Liver (tissue), 9 donors: ENCODE measurements around the gene PHEX. TPM values are rescaled to one million over a fixed set of nuclear protein-coding genes. Genes with fewer than 3 reads are reported as not detected.

Experiments used
- DNase-seq: peaks from one replicate; pipeline ENCODE4 v3.0.0-alpha.2; 2017; ENCODE audit warnings: low spot score
- H3K27ac ChIP-seq, 2 donors: one replicate each; pipeline ENCODE4 v1.7.0; 2013; ENCODE audit warnings: inconsistent platforms in 2 of 2, low read length in 2 of 2, control low read depth in 1 of 2, low read depth in 1 of 2, mild to moderate bottlenecking in 1 of 2
- H3K27me3 ChIP-seq, 4 donors: one replicate each; pipeline versions ENCODE4 v1.6.1 to v1.7.0; 2013; ENCODE audit warnings: low read length in 3 of 4, inconsistent platforms in 1 of 4, mild to moderate bottlenecking in 1 of 4, moderate library complexity in 1 of 4; ENCODE audit not compliant: control insufficient read depth in 4 of 4, insufficient read depth in 4 of 4
- H3K36me3 ChIP-seq, 4 donors: one replicate each; pipeline versions ENCODE4 v1.6.1 to v1.7.0; 2013; ENCODE audit warnings: low read length in 3 of 4, mild to moderate bottlenecking in 3 of 4, low read depth in 1 of 4, moderate library complexity in 1 of 4; ENCODE audit not compliant: control insufficient read depth in 4 of 4, insufficient read depth in 3 of 4
- H3K4me1 ChIP-seq, 4 donors: one replicate each; pipeline versions ENCODE4 v1.6.1 to v1.7.0; 2013; ENCODE audit warnings: low read length in 3 of 4, mild to moderate bottlenecking in 3 of 4, moderate library complexity in 1 of 4; ENCODE audit not compliant: control insufficient read depth in 4 of 4, insufficient read depth in 4 of 4
- H3K4me3 ChIP-seq, 3 donors: one replicate each; pipeline versions ENCODE4 v1.6.1 to v1.7.0; 2013; ENCODE audit warnings: low read length in 3 of 3, control low read depth in 1 of 3, low read depth in 1 of 3, mild to moderate bottlenecking in 1 of 3
- H3K9ac ChIP-seq, 2 donors: one replicate each; pipeline ENCODE4 v1.7.0; 2013; ENCODE audit warnings: low read length in 2 of 2, mild to moderate bottlenecking in 2 of 2, moderate library complexity in 2 of 2, control low read depth in 1 of 2, low read depth in 1 of 2
- H3K9me3 ChIP-seq, 4 donors: one replicate each; pipeline versions ENCODE4 v1.6.1 to v1.7.0; 2013; ENCODE audit warnings: low read length in 3 of 4; ENCODE audit not compliant: control insufficient read depth in 4 of 4
- EGR1 ChIP-seq, 2 donors: IDR thresholded peaks; 2 replicates each; pipeline ENCODE4 v1.6.1; 2016 to 2018; ENCODE audit warnings: antibody characterized with exemption in 2 of 2, low read depth in 2 of 2
- FOXA1 ChIP-seq: IDR thresholded peaks from 2 replicates; pipeline ENCODE4 v1.6.1; 2016; ENCODE audit warnings: antibody characterized with exemption
- FOXA2 ChIP-seq: IDR thresholded peaks from 2 replicates; pipeline ENCODE4 v1.6.1; 2016; ENCODE audit warnings: antibody characterized with exemption
- GABPA ChIP-seq, 2 donors: IDR thresholded peaks in 1 of 2; conservative IDR thresholded peaks in 1 of 2; 2 replicates each; pipeline ENCODE4 v1.6.1; 2016; ENCODE audit warnings: antibody characterized with exemption in 2 of 2, mild to moderate bottlenecking in 1 of 2, moderate library complexity in 1 of 2
- HNF4A ChIP-seq, 2 donors: conservative IDR thresholded peaks; 2 replicates each; pipeline ENCODE4 v1.6.1; 2016; ENCODE audit warnings: antibody characterized with exemption in 2 of 2, mild to moderate bottlenecking in 2 of 2
- HNF4G ChIP-seq: IDR thresholded peaks from 2 replicates; pipeline ENCODE4 v1.6.1; 2016; ENCODE audit warnings: antibody characterized with exemption
- JUND ChIP-seq, 2 donors: IDR thresholded peaks; 2 replicates each; pipeline ENCODE4 v1.6.1; 2016; ENCODE audit warnings: antibody characterized with exemption in 2 of 2
- NR2F2 ChIP-seq: IDR thresholded peaks from 2 replicates; pipeline ENCODE4 v1.6.1; 2016; ENCODE audit warnings: antibody characterized with exemption
- RAD21 ChIP-seq, 2 donors: IDR thresholded peaks; 2 replicates each; pipeline ENCODE4 v1.6.1; 2016; ENCODE audit warnings: antibody characterized with exemption in 2 of 2, mild to moderate bottlenecking in 2 of 2
- RXRA ChIP-seq, 2 donors: IDR thresholded peaks; 2 replicates each; pipeline ENCODE4 v1.6.1; 2017 to 2018; ENCODE audit warnings: antibody characterized with exemption in 2 of 2, mild to moderate bottlenecking in 1 of 2
- SP1 ChIP-seq: IDR thresholded peaks from 2 replicates; pipeline ENCODE4 v1.6.1; 2018; ENCODE audit warnings: antibody characterized with exemption, mild to moderate bottlenecking
- TAF1 ChIP-seq: conservative IDR thresholded peaks from 2 replicates; pipeline ENCODE4 v1.6.1; 2016; ENCODE audit warnings: antibody characterized with exemption, mild to moderate bottlenecking
- YY1 ChIP-seq: IDR thresholded peaks from 2 replicates; pipeline ENCODE4 v1.6.1; 2016; ENCODE audit warnings: antibody characterized with exemption, mild to moderate bottlenecking
- WGBS: extraction: QIAGEN DNeasy Blood & Tissue Kit; methylation state at CpG from one replicate; pipeline ENCODE4 v1.1.7; 2013; 5-methylcytosine and 5-hydroxymethylcytosine counted together
- polyA plus RNA-seq, 2 donors: library from polyadenylated mRNA; stranded (reverse) in 1 of 2; unstranded in 1 of 2; fragments of 200-250 nt in 1 of 2; fragments of >200 nt in 1 of 2; fragmentation: Nextera tagmentation in 1 of 2; extraction: Ambion mirVana in 1 of 2; gene quantifications; one replicate each; pipeline versions ENCODE4 v1.2.1 to v1.2.3, GENCODE V29; 2013 to 2015
- total RNA-seq, 2 donors: library from RNA; depleted of rRNA; stranded (reverse); fragments of >200 nt; gene quantifications; one replicate each; pipeline ENCODE4 v1.2.3, GENCODE V29; 2014
- TF ChIP-seq, protein P1 (sequence below): IDR thresholded peaks from 2 replicates; pipeline ENCODE4 v1.6.1; 2016; ENCODE audit warnings: antibody characterized with exemption
- TF ChIP-seq, protein P2 (sequence below): IDR thresholded peaks from 2 replicates; pipeline ENCODE4 v1.6.1; 2016; ENCODE audit warnings: antibody characterized with exemption, mild to moderate bottlenecking
- TF ChIP-seq, protein P3 (sequence below): IDR thresholded peaks from 2 replicates; pipeline ENCODE4 v1.6.1; 2016; ENCODE audit warnings: antibody characterized with exemption
- TF ChIP-seq, protein P4 (sequence below): IDR thresholded peaks from 2 replicates; pipeline ENCODE4 v1.6.1; 2016; ENCODE audit warnings: antibody characterized with exemption
- TF ChIP-seq, protein P5 (sequence below): fragments of 150-350 bp; IDR thresholded peaks from 2 replicates; pipeline ENCODE4 v1.5.1; 2017; ENCODE audit warnings: improper control_type of control experiment, low read depth, low read length; ENCODE audit not compliant: missing input control
- donor health status: healthy.
- donor health status: healthy.
- donor health status: healthy.
- donor health status: healthy.
- donor health status: healthy.

Gene PHEX
- total and polyA plus RNA-seq, 4 donors, result 0.01 to 0.14 (median 0.08) TPM; not detected in 1

DNA sequence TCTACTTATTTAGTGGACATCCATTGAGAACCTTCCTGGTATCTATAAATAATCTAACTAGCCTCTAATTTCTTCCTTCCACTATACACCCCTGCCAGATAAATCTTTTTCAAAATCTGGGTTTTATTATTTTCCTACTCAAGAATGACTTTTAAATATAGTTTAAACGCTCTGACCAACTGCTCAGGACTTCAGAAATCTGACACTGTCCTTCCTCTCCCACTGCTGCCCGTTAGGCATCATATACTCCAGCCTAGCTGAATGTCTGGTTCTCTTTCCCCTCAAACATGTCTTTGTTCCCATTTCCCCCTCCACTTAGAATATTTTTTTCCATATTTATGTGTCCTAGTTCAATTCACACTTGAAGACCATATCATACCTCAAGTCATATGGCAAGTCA, 205.4 kb downstream of the PHEX start:
- H3K4me1 ChIP-seq, result no peaks in the 10 kb centered on the region
- H3K27me3 ChIP-seq, result no peaks in the 10 kb centered on the region
- no peak overlapping the region for H3K4me3 ChIP-seq
- H3K9ac ChIP-seq, result no peak overlapping the region
- no peak for DNase-seq
- no peaks in the 10 kb centered on the region for H3K36me3 ChIP-seq
- WGBS, result 75% methylated on average over 2 of the region's 2 CpGs
- no peaks in the 10 kb centered on the region for H3K9me3 ChIP-seq
- no peak for TF ChIP-seq JUND (IDR thresholded peaks at IDR 0.05)
- no peak for TF ChIP-seq RAD21 (IDR thresholded peaks at IDR 0.05)
- no peak for TF ChIP-seq FOXA1
- TF ChIP-seq GABPA (IDR thresholded peaks at IDR 0.05 in 1 of 2, conservative IDR thresholded peaks at IDR 0.05 in 1 of 2), result no peak
- no peak for TF ChIP-seq HNF4G
- TF ChIP-seq, protein P1, sequence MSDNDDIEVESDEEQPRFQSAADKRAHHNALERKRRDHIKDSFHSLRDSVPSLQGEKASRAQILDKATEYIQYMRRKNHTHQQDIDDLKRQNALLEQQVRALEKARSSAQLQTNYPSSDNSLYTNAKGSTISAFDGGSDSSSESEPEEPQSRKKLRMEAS, result no peak
- no peak for TF ChIP-seq YY1
- TF ChIP-seq FOXA2, result no peak
- TF ChIP-seq RXRA (IDR thresholded peaks at IDR 0.05), result no peak
- TF ChIP-seq, protein P2, sequence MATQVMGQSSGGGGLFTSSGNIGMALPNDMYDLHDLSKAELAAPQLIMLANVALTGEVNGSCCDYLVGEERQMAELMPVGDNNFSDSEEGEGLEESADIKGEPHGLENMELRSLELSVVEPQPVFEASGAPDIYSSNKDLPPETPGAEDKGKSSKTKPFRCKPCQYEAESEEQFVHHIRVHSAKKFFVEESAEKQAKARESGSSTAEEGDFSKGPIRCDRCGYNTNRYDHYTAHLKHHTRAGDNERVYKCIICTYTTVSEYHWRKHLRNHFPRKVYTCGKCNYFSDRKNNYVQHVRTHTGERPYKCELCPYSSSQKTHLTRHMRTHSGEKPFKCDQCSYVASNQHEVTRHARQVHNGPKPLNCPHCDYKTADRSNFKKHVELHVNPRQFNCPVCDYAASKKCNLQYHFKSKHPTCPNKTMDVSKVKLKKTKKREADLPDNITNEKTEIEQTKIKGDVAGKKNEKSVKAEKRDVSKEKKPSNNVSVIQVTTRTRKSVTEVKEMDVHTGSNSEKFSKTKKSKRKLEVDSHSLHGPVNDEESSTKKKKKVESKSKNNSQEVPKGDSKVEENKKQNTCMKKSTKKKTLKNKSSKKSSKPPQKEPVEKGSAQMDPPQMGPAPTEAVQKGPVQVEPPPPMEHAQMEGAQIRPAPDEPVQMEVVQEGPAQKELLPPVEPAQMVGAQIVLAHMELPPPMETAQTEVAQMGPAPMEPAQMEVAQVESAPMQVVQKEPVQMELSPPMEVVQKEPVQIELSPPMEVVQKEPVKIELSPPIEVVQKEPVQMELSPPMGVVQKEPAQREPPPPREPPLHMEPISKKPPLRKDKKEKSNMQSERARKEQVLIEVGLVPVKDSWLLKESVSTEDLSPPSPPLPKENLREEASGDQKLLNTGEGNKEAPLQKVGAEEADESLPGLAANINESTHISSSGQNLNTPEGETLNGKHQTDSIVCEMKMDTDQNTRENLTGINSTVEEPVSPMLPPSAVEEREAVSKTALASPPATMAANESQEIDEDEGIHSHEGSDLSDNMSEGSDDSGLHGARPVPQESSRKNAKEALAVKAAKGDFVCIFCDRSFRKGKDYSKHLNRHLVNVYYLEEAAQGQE, result no peak
- TF ChIP-seq, protein P3, sequence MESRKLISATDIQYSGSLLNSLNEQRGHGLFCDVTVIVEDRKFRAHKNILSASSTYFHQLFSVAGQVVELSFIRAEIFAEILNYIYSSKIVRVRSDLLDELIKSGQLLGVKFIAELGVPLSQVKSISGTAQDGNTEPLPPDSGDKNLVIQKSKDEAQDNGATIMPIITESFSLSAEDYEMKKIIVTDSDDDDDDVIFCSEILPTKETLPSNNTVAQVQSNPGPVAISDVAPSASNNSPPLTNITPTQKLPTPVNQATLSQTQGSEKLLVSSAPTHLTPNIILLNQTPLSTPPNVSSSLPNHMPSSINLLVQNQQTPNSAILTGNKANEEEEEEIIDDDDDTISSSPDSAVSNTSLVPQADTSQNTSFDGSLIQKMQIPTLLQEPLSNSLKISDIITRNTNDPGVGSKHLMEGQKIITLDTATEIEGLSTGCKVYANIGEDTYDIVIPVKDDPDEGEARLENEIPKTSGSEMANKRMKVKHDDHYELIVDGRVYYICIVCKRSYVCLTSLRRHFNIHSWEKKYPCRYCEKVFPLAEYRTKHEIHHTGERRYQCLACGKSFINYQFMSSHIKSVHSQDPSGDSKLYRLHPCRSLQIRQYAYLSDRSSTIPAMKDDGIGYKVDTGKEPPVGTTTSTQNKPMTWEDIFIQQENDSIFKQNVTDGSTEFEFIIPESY, result no peak
- TF ChIP-seq, protein P4, sequence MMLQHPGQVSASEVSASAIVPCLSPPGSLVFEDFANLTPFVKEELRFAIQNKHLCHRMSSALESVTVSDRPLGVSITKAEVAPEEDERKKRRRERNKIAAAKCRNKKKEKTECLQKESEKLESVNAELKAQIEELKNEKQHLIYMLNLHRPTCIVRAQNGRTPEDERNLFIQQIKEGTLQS, result no peak
- TF ChIP-seq TAF1, result no peak
- no peak for TF ChIP-seq HNF4A (conservative IDR thresholded peaks at IDR 0.05)
- no peak for TF ChIP-seq NR2F2
- no peak for TF ChIP-seq EGR1 (IDR thresholded peaks at IDR 0.05; ENCODE audit: low read depth in 2 of 2)
- H3K27ac ChIP-seq, result no peak overlapping the region

DNA sequence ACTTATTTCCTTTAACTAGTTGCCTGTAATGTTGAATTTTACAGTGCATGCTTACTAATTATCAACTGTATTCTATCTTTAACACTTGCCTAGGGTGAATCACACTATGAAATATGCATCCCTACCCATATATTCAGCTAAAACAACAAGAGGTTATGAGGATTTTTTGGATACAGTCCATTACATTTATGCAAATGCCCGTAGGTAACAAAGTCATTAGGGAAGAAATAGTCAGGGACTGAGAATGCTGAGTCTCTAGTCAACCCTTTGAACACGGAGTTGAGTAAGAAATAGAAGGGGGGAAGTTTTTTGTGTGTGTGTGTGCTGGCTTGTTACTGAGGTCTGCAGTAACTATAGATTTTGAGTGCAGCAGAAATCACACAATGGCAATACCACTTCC, 214.5 kb downstream of the PHEX start:
- no peak for DNase-seq
- Histone ChIP-seq H3K9ac (no peak overlapping the region), H3K4me3 (no peak overlapping the region), H3K27ac (no peak overlapping the region), H3K9me3 (no peaks in the 10 kb centered on the region), H3K36me3 (no peaks in the 10 kb centered on the region), H3K4me1 (no peaks in the 10 kb centered on the region), H3K27me3 (peaks cover 0 to 5% (median 0%) of the 10 kb centered on the region in 4 donors)
- TF ChIP-seq RAD21 (IDR thresholded peaks at IDR 0.05), result no peak
- no peak for TF ChIP-seq SP1
- no peak for TF ChIP-seq FOXA2
- TF ChIP-seq, protein P4, result no peak
- TF ChIP-seq TAF1, result no peak
- TF ChIP-seq, protein P5, sequence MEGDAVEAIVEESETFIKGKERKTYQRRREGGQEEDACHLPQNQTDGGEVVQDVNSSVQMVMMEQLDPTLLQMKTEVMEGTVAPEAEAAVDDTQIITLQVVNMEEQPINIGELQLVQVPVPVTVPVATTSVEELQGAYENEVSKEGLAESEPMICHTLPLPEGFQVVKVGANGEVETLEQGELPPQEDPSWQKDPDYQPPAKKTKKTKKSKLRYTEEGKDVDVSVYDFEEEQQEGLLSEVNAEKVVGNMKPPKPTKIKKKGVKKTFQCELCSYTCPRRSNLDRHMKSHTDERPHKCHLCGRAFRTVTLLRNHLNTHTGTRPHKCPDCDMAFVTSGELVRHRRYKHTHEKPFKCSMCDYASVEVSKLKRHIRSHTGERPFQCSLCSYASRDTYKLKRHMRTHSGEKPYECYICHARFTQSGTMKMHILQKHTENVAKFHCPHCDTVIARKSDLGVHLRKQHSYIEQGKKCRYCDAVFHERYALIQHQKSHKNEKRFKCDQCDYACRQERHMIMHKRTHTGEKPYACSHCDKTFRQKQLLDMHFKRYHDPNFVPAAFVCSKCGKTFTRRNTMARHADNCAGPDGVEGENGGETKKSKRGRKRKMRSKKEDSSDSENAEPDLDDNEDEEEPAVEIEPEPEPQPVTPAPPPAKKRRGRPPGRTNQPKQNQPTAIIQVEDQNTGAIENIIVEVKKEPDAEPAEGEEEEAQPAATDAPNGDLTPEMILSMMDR, result no peak
- TF ChIP-seq HNF4G, result no peak
- TF ChIP-seq FOXA1, result no peak
- TF ChIP-seq, protein P1, result no peak
- TF ChIP-seq GABPA (IDR thresholded peaks at IDR 0.05 in 1 of 2, conservative IDR thresholded peaks at IDR 0.05 in 1 of 2), result no peak
- TF ChIP-seq EGR1 (IDR thresholded peaks at IDR 0.05; ENCODE audit: low read depth in 2 of 2), result no peak
- TF ChIP-seq NR2F2, result no peak
- 74% methylated on average over 2 of the region's 2 CpGs for WGBS
